AG09319 (cell line): ENCODE measurements around the gene RPL41.

Source experiments
- DNase-seq: peaks from one replicate; pipeline ENCODE4 v3.0.0-alpha.2; 2010; ENCODE audit warnings: low read depth; ENCODE audit errors: extremely low read depth
- CTCF ChIP-seq: IDR thresholded peaks from 2 replicates; pipeline ENCODE4 v1.5.1; 2011; ENCODE audit warnings: low read depth, mild to moderate bottlenecking, inconsistent platforms, low read length, moderate library complexity

Gene RPL41

GRCh38 chr12:56163533-56164344 is 47.3 kb downstream of the RPL41 start:
- TF ChIP-seq CTCF: no peak
- DNase-seq: no peak

- no peak for TF ChIP-seq CTCF
- no peak for DNase-seq
Measured at GRCh38 chr12:56164345-56164729, 47.9 kb downstream of the RPL41 start.

- TF ChIP-seq CTCF: no peak
- DNase-seq: no peak
Measured at GRCh38 chr12:56165369-56165768, 48.9 kb downstream of the RPL41 start.
